ENCODE results near the gene USP35. TPM values are rescaled to one million over a fixed set of nuclear protein-coding genes. Genes with fewer than 3 reads are reported as not detected.

The USP35 gene
- total and polyA plus RNA-seq, 2 donors (not counting 1 experiment from before 2014, with no cell fraction given), result 4.8 to 6.0 TPM

- peak overlapping the region; percentile 15 for H3K4me2 ChIP-seq (replicated peaks; ENCODE audit: low read depth, low read length, poor library complexity, severe bottlenecking)
- peaks cover 47% of the 10 kb centered on the region for H3K4me1 Mint-ChIP-seq
- no peak overlapping the region for H3K4me3 Mint-ChIP-seq
- no peaks in the 10 kb centered on the region for H3K9me3 ChIP-seq (ENCODE audit: control extremely low read depth in 1 of 3, control insufficient read depth in 2 of 3, insufficient read depth in 1 of 3, low read length in 2 of 3)
- no peaks in the 10 kb centered on the region for H4K20me1 ChIP-seq (ENCODE audit: control insufficient read depth, insufficient read depth, low read length, poor library complexity, severe bottlenecking)
- no peak overlapping the region for H3K27ac ChIP-seq (ENCODE audit: low read length in 2 of 2)
- H3K27me3 ChIP-seq (replicated peaks in 1 of 4; ENCODE audit: control extremely low read depth in 1 of 4, control insufficient read depth in 3 of 4, insufficient read depth in 4 of 4, low read length in 3 of 4), result no peaks in the 10 kb centered on the region
- H3K4me3 ChIP-seq (ENCODE audit: control extremely low read depth in 1 of 5, extremely low read depth in 1 of 5, insufficient read depth in 1 of 5, low read depth in 2 of 5, low read length in 4 of 5), result no peak overlapping the region
- POLR2A ChIA-PET, result no interaction called here
- H3K27ac Mint-ChIP-seq, result no peak overlapping the region
- no peak for TF ChIP-seq CTCF (IDR thresholded peaks at IDR 0.05)
- TF ChIP-seq EZH2 (IDR thresholded peaks at IDR 0.05; ENCODE audit: borderline replicate concordance, insufficient read depth, low read depth, low read length, poor library complexity, severe bottlenecking), result no peak
- no peak overlapping the region for H3K9ac ChIP-seq (ENCODE audit: low read length)
- CTCF ChIA-PET, result interaction anchor here (0.6 to 5.8 kb wide), 9 partner anchors 9 to 336 kb away, joined by 4 to 180 read pairs (median 8); no protein-coding TSS in a partner anchor
- no peaks in the 10 kb centered on the region for H3K27me3 Mint-ChIP-seq
- peaks cover 32 to 35% of the 10 kb centered on the region in 2 donors for H3K4me1 ChIP-seq (ENCODE audit: control insufficient read depth in 2 of 2, insufficient read depth in 2 of 2, low read length in 2 of 2)
- H3K9me3 Mint-ChIP-seq (ENCODE audit: insufficient read depth), result no peaks in the 10 kb centered on the region
- intact Hi-C loops (cut with micrococcal nuclease), result loop anchor here (2.0 to 5.0 kb wide), 2 partner anchors 42 to 188 kb away; partner anchors contain the start of genes GAB2, KCTD21 and USP35
- H3K36me3 ChIP-seq (replicated peaks in 1 of 2; ENCODE audit: control extremely low read depth in 1 of 2, control insufficient read depth in 1 of 2, extremely low read depth in 1 of 2, insufficient read depth in 2 of 2, low read length in 1 of 2), result peaks cover 0 to 7% of the 10 kb centered on the region in 2 experiments
- H2AFZ ChIP-seq (ENCODE audit: insufficient read depth, low read depth, low read length, poor library complexity, severe bottlenecking), result no peak overlapping the region
- WGBS (ENCODE audit: insufficient coverage), result 100% methylated on average over 2 of the region's 2 CpGs
- ATAC-seq (ENCODE audit: low read depth) (no peak), DNase-seq (no peak)
- no peaks in the 10 kb centered on the region for H3K79me2 ChIP-seq (ENCODE audit: control insufficient read depth, insufficient read depth, low read length)
These were observed 40.4 kb downstream of the USP35 start for GRCh38 chr11:78229106-78229505.

GRCh38 chr11:78230161-78230877 lies 41.6 kb downstream of the USP35 start:
- H3K27me3 Mint-ChIP-seq, result no peaks in the 10 kb centered on the region
- TF ChIP-seq CTCF (IDR thresholded peaks at IDR 0.05), result no peak
- no peak for TF ChIP-seq EZH2 (IDR thresholded peaks at IDR 0.05; ENCODE audit: borderline replicate concordance, insufficient read depth, low read depth, low read length, poor library complexity, severe bottlenecking)
- Histone ChIP-seq H3K36me3 (replicated peaks in 1 of 2; ENCODE audit: control extremely low read depth in 1 of 2, control insufficient read depth in 1 of 2, extremely low read depth in 1 of 2, insufficient read depth in 2 of 2, low read length in 1 of 2) (peaks cover 0 to 3% of the 10 kb centered on the region in 2 experiments), H2AFZ (ENCODE audit: insufficient read depth, low read depth, low read length, poor library complexity, severe bottlenecking) (no peak overlapping the region), H3K27me3 (replicated peaks in 1 of 4; ENCODE audit: control extremely low read depth in 1 of 4, control insufficient read depth in 3 of 4, insufficient read depth in 4 of 4, low read length in 3 of 4) (no peaks in the 10 kb centered on the region), H4K20me1 (ENCODE audit: control insufficient read depth, insufficient read depth, low read length, poor library complexity, severe bottlenecking) (no peaks in the 10 kb centered on the region), H3K4me1 (ENCODE audit: control insufficient read depth in 2 of 2, insufficient read depth in 2 of 2, low read length in 2 of 2) (peaks cover 20 to 23% of the 10 kb centered on the region in 2 donors), H3K9me3 (ENCODE audit: control extremely low read depth in 1 of 3, control insufficient read depth in 2 of 3, insufficient read depth in 1 of 3, low read length in 2 of 3) (no peaks in the 10 kb centered on the region), H3K4me3 (ENCODE audit: control extremely low read depth in 1 of 5, extremely low read depth in 1 of 5, insufficient read depth in 1 of 5, low read depth in 2 of 5, low read length in 4 of 5) (no peak overlapping the region), H3K27ac (ENCODE audit: low read length in 2 of 2) (no peak overlapping the region), H3K79me2 (ENCODE audit: control insufficient read depth, insufficient read depth, low read length) (no peaks in the 10 kb centered on the region), H3K9ac (ENCODE audit: low read length) (no peak overlapping the region), H3K4me2 (replicated peaks; ENCODE audit: low read depth, low read length, poor library complexity, severe bottlenecking) (no peak overlapping the region)
- DNase-seq, result no peak
- no peaks in the 10 kb centered on the region for H3K9me3 Mint-ChIP-seq (ENCODE audit: insufficient read depth)
- 71% methylated on average over 6 of the region's 7 CpGs for WGBS (ENCODE audit: insufficient coverage)
- H3K27ac Mint-ChIP-seq, result no peak overlapping the region
- ATAC-seq (ENCODE audit: low read depth), result no peak
- intact Hi-C loops (cut with micrococcal nuclease), result no loop called here
- CTCF ChIA-PET, result interaction anchor here (5.8 kb wide), 1 partner anchor 334 kb away, joined by 180 read pairs; no protein-coding TSS in a partner anchor
- peaks cover 34% of the 10 kb centered on the region for H3K4me1 Mint-ChIP-seq
- POLR2A ChIA-PET, result no interaction called here
- H3K4me3 Mint-ChIP-seq, result no peak overlapping the region
